ENCODE results near the gene AKR1E2.
A peak's percentile ranks its signal among the peaks of the same experiment; 100 is the strongest.

AKR1E2 gene

DNA sequence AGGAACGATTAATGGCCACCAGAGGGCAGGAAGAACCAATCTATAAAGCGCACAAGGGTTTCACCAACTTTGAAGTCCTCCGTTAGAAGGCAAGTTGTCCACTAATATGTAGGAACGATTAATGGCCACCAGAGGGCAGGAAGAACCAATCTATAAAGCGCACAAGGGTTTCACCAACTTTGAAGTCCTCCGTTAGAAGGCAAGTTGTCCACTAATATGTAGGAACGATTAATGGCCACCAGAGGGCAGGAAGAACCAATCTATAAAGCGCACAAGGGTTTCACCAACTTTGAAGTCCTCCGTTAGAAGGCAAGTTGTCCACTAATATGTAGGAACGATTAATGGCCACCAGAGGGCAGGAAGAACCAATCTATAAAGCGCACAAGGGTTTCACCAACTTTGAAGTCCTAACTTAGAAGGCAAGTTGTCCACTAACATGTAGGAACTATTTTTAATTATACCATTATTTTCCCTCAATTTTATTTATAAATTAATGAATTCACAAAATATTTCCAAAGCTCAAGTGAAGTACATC is 10.3 kb upstream of the AKR1E2 start:
- peak in 1 of 6 experiments; percentile 5 for DNase-seq

- DNase-seq = no peak
Observed at GRCh38 chr10:4816966-4817365, 9.0 kb upstream of the AKR1E2 start.

DNA sequence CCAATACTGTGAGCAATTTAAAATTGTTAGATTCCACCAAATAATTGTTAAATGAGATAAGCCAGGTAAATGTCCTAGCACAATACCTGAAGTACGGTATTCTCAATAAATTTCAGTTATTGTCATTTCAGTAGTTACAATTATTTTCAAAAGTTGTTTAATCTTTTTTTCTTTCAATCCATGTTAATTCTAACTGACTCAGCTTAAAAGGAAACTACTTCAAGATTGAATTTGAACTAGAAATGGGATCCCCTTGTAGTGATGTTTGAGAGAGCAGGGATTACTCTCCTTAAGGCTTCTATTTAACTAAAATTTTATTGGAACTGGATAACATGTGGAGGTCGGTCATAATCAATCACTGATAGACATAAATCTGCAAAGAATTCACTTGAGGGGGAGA is 6.9 kb upstream of the AKR1E2 start:
- DNase-seq = no peak

GRCh38 chr10:4819707-4820106 is 6.3 kb upstream of the AKR1E2 start:
- no peak for DNase-seq

- DNase-seq = no peak
Observed at GRCh38 chr10:4820804-4821401, 5.1 kb upstream of the AKR1E2 start.

GRCh38 chr10:4822208-4822607 is 3.8 kb upstream of the AKR1E2 start:
- no peak for DNase-seq

DNA sequence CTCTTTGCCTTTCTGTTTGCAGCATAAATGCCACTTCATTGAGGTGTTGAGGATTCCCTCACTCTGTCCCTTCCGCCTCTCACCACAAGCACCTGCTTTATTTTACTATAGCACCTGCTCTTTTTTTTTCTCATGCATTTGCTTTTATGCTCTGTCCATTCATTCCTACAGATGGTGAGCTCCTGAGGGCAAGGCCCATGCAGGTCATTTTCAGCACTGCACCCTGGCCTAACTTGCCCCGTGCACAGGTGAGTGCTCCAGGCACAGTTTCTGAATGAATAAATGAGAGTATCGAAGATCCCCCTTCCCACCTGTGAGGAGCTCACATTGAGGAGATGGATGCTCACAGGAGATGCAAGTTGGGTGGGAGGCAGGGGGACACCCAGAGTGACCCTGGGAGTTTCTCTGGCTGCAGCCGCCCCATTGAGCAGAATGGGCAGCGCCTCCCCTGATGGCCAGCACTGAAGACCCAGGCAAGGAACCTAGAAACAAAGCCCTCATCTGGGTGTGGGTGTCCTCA is 1.2 kb upstream of the AKR1E2 start:
- DNase-seq = no peak

DNA sequence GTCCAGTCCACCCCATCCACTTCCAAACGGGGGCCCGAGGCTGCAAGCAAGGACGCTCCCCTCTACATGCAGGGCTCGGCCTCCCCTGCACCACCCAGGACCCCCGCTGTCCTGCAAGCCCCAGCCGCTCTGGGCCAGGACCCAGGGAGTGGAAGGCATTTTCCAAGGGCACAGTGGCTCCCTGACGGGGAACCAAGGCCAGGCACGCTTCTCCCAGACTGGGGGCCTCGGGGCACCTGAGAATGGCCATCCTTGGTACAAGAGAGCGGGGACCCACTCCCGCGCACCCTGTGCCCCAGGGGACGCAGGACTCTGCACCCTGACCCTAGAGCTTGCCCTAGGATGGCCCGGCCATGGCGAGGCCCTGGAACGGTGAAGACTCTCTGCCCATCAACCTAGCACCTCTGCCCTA is 545 bp upstream of the AKR1E2 start:
- DNase-seq = no peak

- DNase-seq = no peak
Observed at GRCh38 chr10:4826792-4827324, 851 bp downstream of the AKR1E2 start.

GRCh38 chr10:4828005-4828404 is 2.0 kb downstream of the AKR1E2 start:
- DNase-seq = no peak

- no peak for DNase-seq
Observed at GRCh38 chr10:4830551-4830950, 4.5 kb downstream of the AKR1E2 start.

GRCh38 chr10:4831091-4831490 is 5.1 kb downstream of the AKR1E2 start:
- DNase-seq = no peak

DNA sequence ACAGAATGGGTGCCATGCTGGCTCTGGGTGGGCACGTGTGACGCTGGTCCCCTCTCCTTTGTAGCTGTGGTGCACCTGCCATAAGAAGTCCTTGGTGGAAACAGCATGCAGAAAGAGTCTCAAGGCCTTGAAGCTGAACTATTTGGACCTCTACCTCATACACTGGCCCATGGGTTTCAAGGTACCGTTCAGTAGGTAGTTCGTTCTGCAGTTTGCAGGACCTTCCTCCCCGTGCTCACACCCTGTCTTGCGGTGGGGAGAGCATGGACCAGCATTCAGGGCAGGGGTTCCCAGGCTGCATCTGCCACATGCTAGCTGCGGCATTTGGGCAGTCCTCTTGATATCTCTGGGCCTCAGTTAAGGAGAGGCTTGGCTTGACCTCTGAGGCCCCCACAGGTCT is 7.3 kb downstream of the AKR1E2 start:
- DNase-seq = no peak

- no peak for DNase-seq
Observed at GRCh38 chr10:4834898-4835405, 8.9 kb downstream of the AKR1E2 start.

DNA sequence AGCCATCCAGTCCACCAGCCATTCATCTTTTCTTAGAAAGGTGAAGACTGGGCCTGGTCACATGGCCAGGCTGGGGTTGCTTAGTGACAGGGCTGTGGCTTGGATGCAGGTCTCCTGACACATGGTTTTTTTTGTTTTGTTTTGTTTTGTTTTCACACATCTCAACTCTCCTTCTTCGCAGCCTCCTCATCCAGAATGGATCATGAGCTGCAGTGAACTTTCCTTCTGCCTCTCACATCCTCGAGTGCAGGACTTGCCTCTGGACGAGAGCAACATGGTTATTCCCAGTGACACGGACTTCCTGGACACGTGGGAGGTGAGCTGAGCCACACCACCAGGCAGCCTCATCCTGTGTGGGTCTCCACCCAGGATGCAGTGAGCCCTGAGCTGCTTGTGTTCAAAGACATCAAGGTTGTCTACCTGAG is 9.5 kb downstream of the AKR1E2 start:
- DNase-seq = peak in 3 of 6 experiments; percentile 30 to 49 (median 37)

DNA sequence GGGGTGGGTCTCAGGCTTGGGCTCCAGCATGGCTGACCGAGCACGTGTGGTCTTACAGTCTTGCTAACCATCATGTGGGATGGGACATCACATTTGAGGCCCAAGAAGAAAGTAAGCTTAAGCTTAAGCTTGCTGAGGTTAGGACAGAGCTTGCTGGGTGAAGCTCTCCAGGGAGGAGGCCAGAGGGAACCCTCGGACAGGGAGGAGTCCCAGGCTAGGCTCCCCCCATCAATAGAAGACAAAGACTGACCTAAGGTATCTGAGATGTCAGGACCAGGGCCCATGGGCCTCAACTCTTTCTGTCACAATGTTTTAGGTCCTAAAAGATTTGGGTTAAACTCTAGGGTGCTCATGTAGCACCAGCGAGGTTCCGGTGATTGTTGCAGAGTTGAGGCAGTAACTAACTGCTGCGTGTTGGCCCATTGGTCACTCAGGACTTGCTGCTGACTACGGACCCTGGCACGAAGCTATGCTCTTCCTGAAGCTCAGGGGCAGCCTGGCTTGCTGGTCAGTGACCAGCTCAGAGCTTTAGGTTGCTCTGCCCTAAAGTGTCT is 10.5 kb downstream of the AKR1E2 start:
- no peak for DNase-seq

DNA sequence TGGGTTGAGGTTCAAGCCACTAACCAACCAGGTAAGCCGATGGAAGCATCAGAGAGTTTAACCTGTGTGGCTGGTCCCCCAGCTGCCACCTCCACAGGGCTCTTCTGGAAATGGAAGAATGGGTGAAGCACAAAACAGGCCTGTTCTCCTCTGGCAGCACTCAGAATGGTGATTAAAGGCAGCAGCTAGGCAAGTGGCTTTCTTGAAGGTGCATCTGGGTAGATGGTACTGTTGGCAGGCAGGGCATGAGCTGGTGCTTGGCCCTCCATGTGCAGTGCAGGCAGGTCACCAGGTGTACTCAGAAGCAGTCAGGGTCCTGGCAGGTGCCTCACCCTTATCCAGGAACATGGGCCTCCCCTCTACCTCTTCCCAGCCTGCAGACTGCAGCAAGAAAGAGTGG is 11.5 kb downstream of the AKR1E2 start:
- DNase-seq = no peak

DNA sequence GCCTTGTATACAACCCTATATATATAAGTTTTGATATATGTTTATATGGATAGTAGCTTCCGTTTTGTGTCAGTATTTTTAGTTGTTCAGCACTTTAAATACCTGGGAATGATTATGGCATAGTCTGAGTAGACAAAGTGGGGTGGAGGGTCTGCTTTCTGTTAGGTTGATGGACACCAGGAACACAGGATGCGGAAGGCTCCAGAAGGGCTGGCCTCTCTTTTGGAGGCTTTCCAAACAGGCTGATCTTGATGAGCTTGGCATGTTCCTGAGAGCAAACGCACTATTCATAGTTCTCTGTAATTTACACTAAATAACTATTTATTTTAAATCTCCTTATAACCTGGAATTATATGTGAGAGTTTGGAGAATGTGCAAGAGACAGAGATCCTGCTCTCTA is 12.7 kb downstream of the AKR1E2 start:
- no peak for DNase-seq

- no peak for DNase-seq
Observed at GRCh38 chr10:4839353-4839752, 13.3 kb downstream of the AKR1E2 start.

DNA sequence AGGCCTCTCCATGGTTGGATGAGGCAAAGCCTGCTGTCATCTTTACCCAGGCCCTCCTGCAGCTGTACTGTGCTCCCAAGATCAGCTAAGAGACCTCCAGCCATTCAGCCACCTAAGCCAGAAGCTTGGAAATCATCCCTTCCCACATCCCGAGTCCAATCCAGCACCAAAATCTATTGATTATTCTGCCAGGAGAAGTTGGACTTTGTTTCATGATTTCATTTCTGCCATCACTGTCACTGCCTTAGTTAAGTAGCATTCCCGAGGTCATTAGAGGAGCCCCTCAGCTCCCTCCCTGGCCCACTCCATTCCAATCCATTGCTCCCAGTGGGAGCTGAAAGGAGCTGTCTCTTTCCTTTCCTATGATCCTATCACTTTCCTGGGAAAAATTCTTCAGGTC is 14.1 kb downstream of the AKR1E2 start:
- DNase-seq = no peak

DNA sequence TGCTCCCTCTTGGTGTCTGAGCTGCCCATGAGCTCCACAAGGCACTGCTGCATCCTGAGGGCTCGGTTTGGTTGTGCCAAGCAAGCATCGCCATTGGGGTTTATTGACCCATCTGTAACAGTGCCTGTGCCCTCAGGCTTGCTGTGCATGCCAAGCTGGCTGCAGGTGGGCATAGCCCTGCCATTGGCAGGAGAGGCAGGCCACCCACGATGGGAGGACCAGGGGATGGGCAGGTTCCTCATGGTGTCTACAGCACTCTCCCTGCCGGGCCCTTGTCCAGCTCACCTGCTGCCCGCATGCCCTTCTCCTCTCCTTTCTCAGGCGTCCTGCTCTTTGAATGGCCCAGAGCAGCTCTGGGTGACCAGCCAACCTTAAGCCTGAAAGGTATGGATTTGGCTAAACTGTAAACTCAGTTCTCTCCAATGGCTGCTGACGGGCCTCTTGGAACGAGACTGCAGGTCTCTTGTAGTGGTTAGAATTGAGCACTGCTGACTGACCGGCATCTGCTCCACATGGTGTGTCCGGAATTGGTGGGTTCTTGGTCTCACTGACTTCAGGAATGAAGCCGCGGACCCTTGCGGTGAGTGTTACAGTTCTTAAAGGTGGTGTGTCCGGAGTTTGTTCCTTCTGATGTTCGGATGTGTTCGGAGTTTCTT is 17.6 kb downstream of the AKR1E2 start:
- no peak for DNase-seq

DNA sequence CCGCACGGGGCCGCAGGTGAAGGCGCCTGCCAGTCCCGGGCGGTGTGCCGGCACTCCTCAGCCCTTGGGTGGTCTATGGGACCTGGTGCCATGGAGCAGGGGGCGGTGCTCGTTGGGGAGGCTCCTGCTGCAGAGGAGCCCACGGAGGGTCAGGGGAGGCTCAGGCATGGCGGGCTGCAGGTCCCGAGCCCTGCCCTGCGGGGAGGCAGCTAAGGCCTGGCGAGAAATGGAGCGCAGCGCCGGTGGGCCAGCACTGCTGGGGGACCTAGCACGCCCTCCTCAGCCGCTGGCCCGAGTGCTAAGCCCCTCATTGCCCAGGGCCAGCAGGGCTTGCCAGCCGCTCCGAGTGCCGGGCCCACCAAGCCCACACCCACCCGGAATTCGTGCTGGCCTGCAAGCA is 18.9 kb downstream of the AKR1E2 start:
- no peak for DNase-seq

GRCh38 chr10:4845766-4846165 is 19.8 kb downstream of the AKR1E2 start:
- DNase-seq = no peak

GRCh38 chr10:4846775-4847174 is 20.8 kb downstream of the AKR1E2 start:
- no peak for DNase-seq
